ENCODE data around the gene BCAS4.

DNA sequence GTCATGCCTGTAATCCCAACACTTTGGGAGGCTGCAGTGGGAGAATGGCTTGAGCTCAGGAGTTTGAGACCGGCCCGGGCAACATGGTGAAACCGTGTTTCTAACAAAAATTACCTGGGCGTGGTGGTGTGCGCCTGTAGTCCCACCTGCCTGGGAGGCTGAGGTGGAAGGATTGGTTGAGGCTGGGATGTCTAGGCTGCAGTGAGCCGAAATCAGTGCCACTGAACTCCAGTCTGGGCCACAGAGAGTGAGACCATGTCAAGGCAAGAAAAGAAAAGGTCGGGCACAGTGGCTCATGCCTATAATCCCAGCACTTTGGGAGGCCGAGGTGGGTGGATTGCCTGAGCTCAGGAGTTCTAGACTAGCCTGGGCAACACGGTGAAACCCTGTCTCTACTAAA lies 8.2 kb upstream of the BCAS4 start:
- TF ChIP-seq CTCF (conservative IDR thresholded peaks at IDR 0.05 in 1 of 2, IDR thresholded peaks at IDR 0.05 in 1 of 2; ENCODE audit: low read depth in 1 of 2, low read length in 2 of 2) (no peak), EZH2 (IDR thresholded peaks at IDR 0.05; ENCODE audit: low read length, missing control alignments) (no peak)

Data from fibroblast of lung (primary cell).